Glutamatergic neuron (in vitro differentiated cells): ENCODE results near the gene ELN. TPM values are rescaled to one million over a fixed set of nuclear protein-coding genes. Genes with fewer than 3 reads are reported as not detected.
A peak's percentile ranks its signal among the peaks of the same experiment; 100 is the strongest.

Source experiments
- DNase-seq: peaks from one replicate; pipeline ENCODE4 v3.0.0; 2022
- H3K27ac Mint-ChIP-seq: one replicate; pipeline ENCODE4 v1.8.0; 2020; ENCODE audit warnings: mild to moderate bottlenecking, mixed read lengths, inconsistent platforms; ENCODE audit not compliant: unreplicated experiment
- H3K27me3 Mint-ChIP-seq: one replicate; pipeline ENCODE4 v1.8.0; 2020; ENCODE audit warnings: mild to moderate bottlenecking, moderate library complexity, mixed read lengths, inconsistent platforms; ENCODE audit not compliant: unreplicated experiment
- H3K36me3 Mint-ChIP-seq: one replicate; pipeline ENCODE4 v1.8.0; 2020; ENCODE audit warnings: mild to moderate bottlenecking, mixed read lengths, inconsistent platforms; ENCODE audit not compliant: unreplicated experiment
- H3K4me1 Mint-ChIP-seq: one replicate; pipeline ENCODE4 v1.8.0; 2020; ENCODE audit warnings: mild to moderate bottlenecking, low read depth, mixed read lengths, inconsistent platforms; ENCODE audit not compliant: unreplicated experiment
- H3K4me3 Mint-ChIP-seq: one replicate; pipeline ENCODE4 v1.8.0; 2020; ENCODE audit warnings: mild to moderate bottlenecking, mixed read lengths, inconsistent platforms; ENCODE audit not compliant: unreplicated experiment
- H3K9me3 Mint-ChIP-seq: one replicate; pipeline ENCODE4 v1.8.0; 2020; ENCODE audit warnings: mild to moderate bottlenecking, moderate library complexity, mixed read lengths, inconsistent platforms; ENCODE audit not compliant: unreplicated experiment
- total RNA-seq: library from RNA; stranded (reverse); fragmentation: NEBNext Ultra II Directional; extraction: Animal tissue kit (Norgen Biotek cat#: 25700); gene quantifications from one replicate; pipeline ENCODE4 v1.2.1, GENCODE V29; 2021; ENCODE audit not compliant: unreplicated experiment
- TF ChIP-seq, protein P1 (sequence below): fragments of 200-600 bp; sonication (generic); IDR thresholded peaks from one replicate; pipeline ENCODE4 v1.5.0; 2021; ENCODE audit not compliant: partially characterized antibody, unreplicated experiment

The ELN gene
- total RNA-seq, 1 donor from 2014 or later: 3.7 TPM

GRCh38 chr7:74001150-74001494 lies 26.9 kb upstream of the ELN start:
- TF ChIP-seq, protein P1, sequence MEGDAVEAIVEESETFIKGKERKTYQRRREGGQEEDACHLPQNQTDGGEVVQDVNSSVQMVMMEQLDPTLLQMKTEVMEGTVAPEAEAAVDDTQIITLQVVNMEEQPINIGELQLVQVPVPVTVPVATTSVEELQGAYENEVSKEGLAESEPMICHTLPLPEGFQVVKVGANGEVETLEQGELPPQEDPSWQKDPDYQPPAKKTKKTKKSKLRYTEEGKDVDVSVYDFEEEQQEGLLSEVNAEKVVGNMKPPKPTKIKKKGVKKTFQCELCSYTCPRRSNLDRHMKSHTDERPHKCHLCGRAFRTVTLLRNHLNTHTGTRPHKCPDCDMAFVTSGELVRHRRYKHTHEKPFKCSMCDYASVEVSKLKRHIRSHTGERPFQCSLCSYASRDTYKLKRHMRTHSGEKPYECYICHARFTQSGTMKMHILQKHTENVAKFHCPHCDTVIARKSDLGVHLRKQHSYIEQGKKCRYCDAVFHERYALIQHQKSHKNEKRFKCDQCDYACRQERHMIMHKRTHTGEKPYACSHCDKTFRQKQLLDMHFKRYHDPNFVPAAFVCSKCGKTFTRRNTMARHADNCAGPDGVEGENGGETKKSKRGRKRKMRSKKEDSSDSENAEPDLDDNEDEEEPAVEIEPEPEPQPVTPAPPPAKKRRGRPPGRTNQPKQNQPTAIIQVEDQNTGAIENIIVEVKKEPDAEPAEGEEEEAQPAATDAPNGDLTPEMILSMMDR: no peak
- no peak for DNase-seq
- Mint-ChIP-seq H3K9me3 (peaks cover 9% of the 10 kb centered on the region), H3K27ac (no peak overlapping the region), H3K36me3 (no peaks in the 10 kb centered on the region), H3K4me1 (peaks cover 6% of the 10 kb centered on the region), H3K4me3 (no peak overlapping the region), H3K27me3 (peaks cover 5% of the 10 kb centered on the region)

- Mint-ChIP-seq H3K36me3 (no peaks in the 10 kb centered on the region), H3K27ac (no peak overlapping the region), H3K4me1 (peaks cover 13% of the 10 kb centered on the region), H3K27me3 (peaks cover 10% of the 10 kb centered on the region), H3K9me3 (peaks cover 9% of the 10 kb centered on the region), H3K4me3 (no peak overlapping the region)
- TF ChIP-seq, protein P1: no peak
- DNase-seq: no peak
Observed at GRCh38 chr7:74002474-74003017, 25.4 kb upstream of the ELN start.

DNA sequence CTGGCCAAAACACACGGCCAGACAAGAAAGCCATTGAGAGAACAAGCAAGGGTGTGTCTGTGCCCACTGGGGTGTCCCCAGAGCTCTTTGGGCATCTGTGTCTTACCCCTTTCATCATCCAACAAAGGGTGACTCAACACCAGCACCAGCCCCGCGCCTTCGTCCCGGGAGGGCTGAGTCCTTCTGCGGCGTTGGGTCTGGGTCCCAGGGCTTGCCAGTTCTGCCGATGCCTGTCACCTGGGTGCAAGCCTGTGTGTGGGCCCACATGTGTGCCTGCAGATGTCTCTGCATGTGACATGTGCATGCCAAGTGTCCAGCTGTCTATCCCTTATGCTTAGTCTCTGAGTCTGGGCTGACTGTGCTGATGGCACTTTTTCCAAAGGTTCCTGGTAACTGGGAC lies 24.4 kb upstream of the ELN start:
- DNase-seq: no peak
- Mint-ChIP-seq H3K36me3 (no peaks in the 10 kb centered on the region), H3K27ac (peak overlapping the region; percentile 8)

DNA sequence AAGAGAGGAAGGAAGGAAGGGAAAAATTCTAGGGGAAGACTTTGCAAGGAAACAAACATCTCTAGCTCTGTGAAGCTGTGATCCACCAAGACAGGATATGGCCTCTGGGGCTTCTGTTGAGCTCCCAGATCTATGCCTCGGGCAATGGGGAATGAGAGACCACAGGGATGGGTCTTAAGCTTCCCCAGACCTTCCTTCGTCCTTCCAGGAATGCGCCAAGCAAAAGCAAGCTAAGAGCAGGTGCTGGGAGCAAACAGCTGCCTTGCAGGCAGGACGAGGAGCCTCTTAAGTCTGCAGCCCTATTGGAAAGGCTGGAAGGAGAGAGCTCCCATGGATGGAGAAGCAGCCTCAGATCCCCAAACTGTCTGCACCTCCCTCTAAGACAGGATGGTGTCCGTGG lies 21.9 kb upstream of the ELN start:
- Mint-ChIP-seq H3K4me3 (no peak overlapping the region), H3K4me1 (peaks cover 13% of the 10 kb centered on the region), H3K27me3 (peaks cover 13% of the 10 kb centered on the region), H3K36me3 (no peaks in the 10 kb centered on the region), H3K9me3 (peaks cover 6% of the 10 kb centered on the region), H3K27ac (no peak overlapping the region)
- no peak for DNase-seq
- TF ChIP-seq, protein P1: no peak

More for the DNA sequence above, 24.4 kb upstream of the ELN start:
- TF ChIP-seq, protein P1: no peak
- Mint-ChIP-seq H3K9me3 (peaks cover 6% of the 10 kb centered on the region), H3K4me3 (no peak overlapping the region), H3K4me1 (peaks cover 13% of the 10 kb centered on the region), H3K27me3 (peaks cover 12% of the 10 kb centered on the region)

- TF ChIP-seq, protein P1: no peak
- Mint-ChIP-seq H3K27ac (no peak overlapping the region), H3K4me3 (no peak overlapping the region), H3K4me1 (peaks cover 13% of the 10 kb centered on the region), H3K36me3 (no peaks in the 10 kb centered on the region), H3K9me3 (peaks cover 6% of the 10 kb centered on the region), H3K27me3 (peaks cover 13% of the 10 kb centered on the region)
- no peak for DNase-seq
Observed at GRCh38 chr7:74006451-74007241, 21.3 kb upstream of the ELN start.
